HepG2 (cell line): ENCODE data around the gene GRB2. TPM values are rescaled to one million over a fixed set of nuclear protein-coding genes. Genes with fewer than 3 reads are reported as not detected.

Source experiments
- ATAC-seq: fragments of 200-7000 bp; cut with Tn5 transposase; 3 replicates; pipeline ENCODE4 v1.9.1; 2020; ENCODE audit warnings: mild to moderate bottlenecking, moderate library complexity
- BruUV-seq: library from RNA; stranded (reverse); fragments of 400-500 nt; replicated peaks from 2 replicates; lab custom pipeline; 2021; lab: Mats Ljungman, UMichigan
- CTCF ChIA-PET: fragments of 300-600 bp; formaldehyde crosslinking; extraction: SDS; loops from one replicate; lab custom pipeline; 2021; ENCODE audit warnings: low total read pairs, inconsistent platforms, low intra/inter-chr PET ratio; lab: Yijun Ruan, JAX
- POLR2A ChIA-PET: fragments of 350-600 bp; sonication (Branson Sonifier 250); formaldehyde crosslinking; loops from one replicate; lab custom pipeline; 2020; ENCODE audit warnings: antibody characterized with exemption, inconsistent platforms; lab: Yijun Ruan, JAX
- DNase-seq: peaks from one replicate; pipeline ENCODE4 v3.0.0-alpha.2; 2015; ENCODE audit warnings: low spot score
- FAIRE-seq: peaks from 3 replicates; lab custom pipeline; 2011; peaks lifted over from hg19 to GRCh38; lab: Jason Lieb, UNC
- H2AFZ ChIP-seq: one replicate; pipeline ENCODE4 v1.6.1; 2011; ENCODE audit warnings: low read length, inconsistent platforms
- H3K27ac ChIP-seq: fragments of 300-600 bp; 3 replicates; pipeline ENCODE4 v1.8.0; 2011; ENCODE audit warnings: mixed run types, mild to moderate bottlenecking, mixed read lengths, low read length, inconsistent platforms; ENCODE audit not compliant: insufficient read depth; ENCODE audit errors: extremely low read length
- H3K27me3 ChIP-seq, 2 experiments: fragments of 200-600 bp in 1 of 2; 2 replicates in 1 of 2; 3 replicates in 1 of 2; pipeline versions ENCODE4 v1.6.0 to v1.8.0; 2011; ENCODE audit warnings: low read length in 2 of 2, mild to moderate bottlenecking in 2 of 2, moderate library complexity in 2 of 2, inconsistent platforms in 1 of 2; ENCODE audit not compliant: insufficient read depth in 2 of 2, control insufficient read depth in 1 of 2
- H3K36me3 ChIP-seq, 2 experiments: fragments of 200-600 bp in 1 of 2; replicated peaks in 1 of 2; 2 replicates in 1 of 2; 3 replicates in 1 of 2; pipeline versions ENCODE4 v1.5.1 to v1.8.0; 2011; ENCODE audit warnings: low read length in 2 of 2, inconsistent platforms in 1 of 2; ENCODE audit not compliant: insufficient read depth in 2 of 2, control insufficient read depth in 1 of 2
- H3K4me1 ChIP-seq: 2 replicates; pipeline ENCODE4 v1.5.1; 2012; ENCODE audit warnings: low read length, inconsistent platforms; ENCODE audit not compliant: insufficient read depth
- H3K4me2 ChIP-seq: 2 replicates; pipeline ENCODE4 v1.6.0; 2011; ENCODE audit warnings: low read depth, low read length, inconsistent platforms
- H3K4me3 ChIP-seq, 3 experiments: fragments of 200-600 bp in 1 of 3; sonication (generic), shearing (Covaris generic) in 1 of 3; replicated peaks in 1 of 3; 2 replicates each; pipeline ENCODE4 v1.5.1; 2011 to 2016; ENCODE audit warnings: low read length in 3 of 3, inconsistent platforms in 2 of 3, low read depth in 2 of 3, mild to moderate bottlenecking in 2 of 3, control low read depth in 1 of 3, mixed read lengths in 1 of 3; ENCODE audit not compliant: insufficient read depth in 1 of 3
- H3K79me2 ChIP-seq: one replicate; pipeline ENCODE4 v1.6.1; 2011; ENCODE audit warnings: low read length, inconsistent platforms; ENCODE audit not compliant: insufficient read depth
- H3K9ac ChIP-seq: 2 replicates; pipeline ENCODE4 v1.6.0; 2011; ENCODE audit warnings: mild to moderate bottlenecking, low read depth, low read length, inconsistent platforms; ENCODE audit not compliant: insufficient read depth
- H3K9me3 ChIP-seq: 2 replicates; pipeline ENCODE4 v1.5.1; 2012; ENCODE audit warnings: mild to moderate bottlenecking, low read length
- H4K20me1 ChIP-seq: 2 replicates; pipeline ENCODE4 v1.6.0; 2011; ENCODE audit warnings: inconsistent platforms, mild to moderate bottlenecking, low read length, moderate library complexity; ENCODE audit not compliant: insufficient read depth
- ARID4A ChIP-seq: sonication (generic); formaldehyde crosslinking; IDR thresholded peaks from 2 replicates; pipeline ENCODE4 v1.5.0; 2020; ENCODE audit warnings: mild to moderate bottlenecking, missing genetic modification reagents, borderline replicate concordance
- CEBPG ChIP-seq: IDR thresholded peaks from 2 replicates; pipeline ENCODE4 v1.6.1; 2016
- EED ChIP-seq: sonication (generic); formaldehyde crosslinking; IDR thresholded peaks from 2 replicates; pipeline ENCODE4 v1.5.0; 2020; ENCODE audit warnings: mild to moderate bottlenecking, missing genetic modification reagents
- ETV5 ChIP-seq: IDR thresholded peaks from 2 replicates; pipeline ENCODE4 v1.6.1; 2018; ENCODE audit warnings: missing biosample characterization, missing genetic modification reagents, inconsistent platforms, borderline replicate concordance
- FOXA1 ChIP-seq, 2 experiments: fragments of 450-650 bp in 1 of 2; sonication (generic) in 1 of 2; formaldehyde crosslinking in 1 of 2; IDR thresholded peaks; 2 replicates each; pipeline versions ENCODE4 v1.4.0 to v1.6.1; 2016 to 2020; ENCODE audit warnings: missing genetic modification reagents in 1 of 2
- PITX1 ChIP-seq: sonication (generic); formaldehyde crosslinking; IDR thresholded peaks from 2 replicates; pipeline ENCODE4 v1.5.1; 2020; ENCODE audit warnings: mild to moderate bottlenecking, missing genetic modification reagents
- ZNF292 ChIP-seq: sonication (generic); formaldehyde crosslinking; IDR thresholded peaks from 2 replicates; pipeline ENCODE4 v1.8.1; 2022; ENCODE audit warnings: mild to moderate bottlenecking, low read depth, missing genetic modification reagents, borderline replicate concordance
- ZNF30 ChIP-seq: sonication (generic); formaldehyde crosslinking; IDR thresholded peaks from 2 replicates; pipeline ENCODE4 v1.5.0; 2020; ENCODE audit warnings: mild to moderate bottlenecking, missing genetic modification reagents
- WGBS: methylation state at CpG from one replicate; pipeline ENCODE4 v1.1.6; 2017; ENCODE audit warnings: low lambda C conversion rate; 5-methylcytosine and 5-hydroxymethylcytosine counted together
- in situ Hi-C: cut with HindIII; loops from 2 replicates; pipeline ENCODE4 v1.10.0; 2017; ENCODE audit warnings: low pct_unique_long_range_greater_than_20kb; ENCODE audit not compliant: extremely low pct_ligation_motif_present
- intact Hi-C: fragments of 100-400 bp; cut with micrococcal nuclease; formaldehyde crosslinking; loops from one replicate; pipeline ENCODE4 v1.10.0; 2022; ENCODE audit not compliant: unreplicated experiment
- polyA plus RNA-seq, 8 experiments: library from polyadenylated mRNA; depleted of rRNA in 3 of 8; stranded (reverse) in 7 of 8; unstranded in 1 of 8; fragments of >200 nt; fragmentation: Illumina TruSeq in 4 of 8; extraction: Trizol in 4 of 8; gene quantifications; 2 replicates each; pipeline versions ENCODE4 v1.2.1 to v1.2.3, GENCODE V29; 2011 to 2016; ENCODE audit warnings: low read depth in 4 of 8, missing spikeins in 1 of 8, mixed read lengths in 1 of 8; ENCODE audit not compliant: insufficient read depth in 1 of 8
- total RNA-seq, 5 experiments: library from RNA; depleted of rRNA; stranded (reverse); fragments of >200 nt; fragmentation: Illumina TruSeq; extraction: Trizol; gene quantifications; 2 replicates each; pipeline ENCODE4 v1.2.3, GENCODE V29; 2016; ENCODE audit warnings: low read depth in 1 of 5
- TF ChIP-seq, protein P1 (sequence below): sonication (generic); formaldehyde crosslinking; IDR thresholded peaks from one replicate; pipeline ENCODE4 v1.5.1; 2020; ENCODE audit warnings: mild to moderate bottlenecking, missing genetic modification reagents; ENCODE audit errors: not compliant biosample characterization

The GRB2 gene
- total and polyA plus RNA-seq, 2 of the 13 experiments (the other 11 are each of a cell fraction or from before 2014, with no cell fraction given), result 84.6 to 92.3 TPM

- no peaks in the 10 kb centered on the region for H3K36me3 ChIP-seq
- H3K4me3 ChIP-seq, result peak overlapping the region; percentile 57 to 96 (median 80)
- DNase-seq, result no peak
- H3K79me2 ChIP-seq, result peaks cover 41% of the 10 kb centered on the region
- H3K27ac ChIP-seq, result peak overlapping the region; percentile 26
- peak; percentile 20 for ATAC-seq
- no peaks in the 10 kb centered on the region for H3K9me3 ChIP-seq
- H3K4me1 ChIP-seq, result peaks cover 53% of the 10 kb centered on the region
- BruUV-seq, result no TSS peak
- H3K4me2 ChIP-seq, result peak overlapping the region; percentile 100
- FAIRE-seq, result no peak
- in situ Hi-C loops, result no loop called here
- H3K9ac ChIP-seq, result peak overlapping the region; percentile 48
- ChIA-PET POLR2A (interaction anchor here (0.7 to 3.3 kb wide), 25 partner anchors 12 to 381 kb away, joined by 3 to 51 read pairs (median 5); partner anchors contain the start of genes GGA3, MIF4GD, MRPS7 and SLC25A19), CTCF (no interaction called here)
- H2AFZ ChIP-seq, result peak overlapping the region; percentile 84
- intact Hi-C loops, result no loop called here
- peaks cover 18% of the 10 kb centered on the region for H4K20me1 ChIP-seq
- H3K27me3 ChIP-seq, result no peaks in the 10 kb centered on the region; a peak in 1 of 5 replicates
- under 1% methylated on average over 9 of the region's 9 CpGs for WGBS
- TF ChIP-seq EED (no peak), FOXA1 (IDR thresholded peaks at IDR 0.05) (no peak), FOXA1 (CRISPR knock-in tag; IDR thresholded peaks at IDR 0.05) (no peak), PITX1 (CRISPR knock-in tag) (0 out of 2 replicates have a peak, but pooled peaks have one; percentile 8), ARID4A (CRISPR knock-in tag) (no peak), ZNF30 (CRISPR knock-in tag) (no peak), ZNF292 (CRISPR knock-in tag) (0 out of 2 replicates have a peak, but pooled peaks have one; percentile 8), CEBPG (CRISPR knock-in tag) (no peak), ETV5 (no peak)
- TF ChIP-seq, protein P1, sequence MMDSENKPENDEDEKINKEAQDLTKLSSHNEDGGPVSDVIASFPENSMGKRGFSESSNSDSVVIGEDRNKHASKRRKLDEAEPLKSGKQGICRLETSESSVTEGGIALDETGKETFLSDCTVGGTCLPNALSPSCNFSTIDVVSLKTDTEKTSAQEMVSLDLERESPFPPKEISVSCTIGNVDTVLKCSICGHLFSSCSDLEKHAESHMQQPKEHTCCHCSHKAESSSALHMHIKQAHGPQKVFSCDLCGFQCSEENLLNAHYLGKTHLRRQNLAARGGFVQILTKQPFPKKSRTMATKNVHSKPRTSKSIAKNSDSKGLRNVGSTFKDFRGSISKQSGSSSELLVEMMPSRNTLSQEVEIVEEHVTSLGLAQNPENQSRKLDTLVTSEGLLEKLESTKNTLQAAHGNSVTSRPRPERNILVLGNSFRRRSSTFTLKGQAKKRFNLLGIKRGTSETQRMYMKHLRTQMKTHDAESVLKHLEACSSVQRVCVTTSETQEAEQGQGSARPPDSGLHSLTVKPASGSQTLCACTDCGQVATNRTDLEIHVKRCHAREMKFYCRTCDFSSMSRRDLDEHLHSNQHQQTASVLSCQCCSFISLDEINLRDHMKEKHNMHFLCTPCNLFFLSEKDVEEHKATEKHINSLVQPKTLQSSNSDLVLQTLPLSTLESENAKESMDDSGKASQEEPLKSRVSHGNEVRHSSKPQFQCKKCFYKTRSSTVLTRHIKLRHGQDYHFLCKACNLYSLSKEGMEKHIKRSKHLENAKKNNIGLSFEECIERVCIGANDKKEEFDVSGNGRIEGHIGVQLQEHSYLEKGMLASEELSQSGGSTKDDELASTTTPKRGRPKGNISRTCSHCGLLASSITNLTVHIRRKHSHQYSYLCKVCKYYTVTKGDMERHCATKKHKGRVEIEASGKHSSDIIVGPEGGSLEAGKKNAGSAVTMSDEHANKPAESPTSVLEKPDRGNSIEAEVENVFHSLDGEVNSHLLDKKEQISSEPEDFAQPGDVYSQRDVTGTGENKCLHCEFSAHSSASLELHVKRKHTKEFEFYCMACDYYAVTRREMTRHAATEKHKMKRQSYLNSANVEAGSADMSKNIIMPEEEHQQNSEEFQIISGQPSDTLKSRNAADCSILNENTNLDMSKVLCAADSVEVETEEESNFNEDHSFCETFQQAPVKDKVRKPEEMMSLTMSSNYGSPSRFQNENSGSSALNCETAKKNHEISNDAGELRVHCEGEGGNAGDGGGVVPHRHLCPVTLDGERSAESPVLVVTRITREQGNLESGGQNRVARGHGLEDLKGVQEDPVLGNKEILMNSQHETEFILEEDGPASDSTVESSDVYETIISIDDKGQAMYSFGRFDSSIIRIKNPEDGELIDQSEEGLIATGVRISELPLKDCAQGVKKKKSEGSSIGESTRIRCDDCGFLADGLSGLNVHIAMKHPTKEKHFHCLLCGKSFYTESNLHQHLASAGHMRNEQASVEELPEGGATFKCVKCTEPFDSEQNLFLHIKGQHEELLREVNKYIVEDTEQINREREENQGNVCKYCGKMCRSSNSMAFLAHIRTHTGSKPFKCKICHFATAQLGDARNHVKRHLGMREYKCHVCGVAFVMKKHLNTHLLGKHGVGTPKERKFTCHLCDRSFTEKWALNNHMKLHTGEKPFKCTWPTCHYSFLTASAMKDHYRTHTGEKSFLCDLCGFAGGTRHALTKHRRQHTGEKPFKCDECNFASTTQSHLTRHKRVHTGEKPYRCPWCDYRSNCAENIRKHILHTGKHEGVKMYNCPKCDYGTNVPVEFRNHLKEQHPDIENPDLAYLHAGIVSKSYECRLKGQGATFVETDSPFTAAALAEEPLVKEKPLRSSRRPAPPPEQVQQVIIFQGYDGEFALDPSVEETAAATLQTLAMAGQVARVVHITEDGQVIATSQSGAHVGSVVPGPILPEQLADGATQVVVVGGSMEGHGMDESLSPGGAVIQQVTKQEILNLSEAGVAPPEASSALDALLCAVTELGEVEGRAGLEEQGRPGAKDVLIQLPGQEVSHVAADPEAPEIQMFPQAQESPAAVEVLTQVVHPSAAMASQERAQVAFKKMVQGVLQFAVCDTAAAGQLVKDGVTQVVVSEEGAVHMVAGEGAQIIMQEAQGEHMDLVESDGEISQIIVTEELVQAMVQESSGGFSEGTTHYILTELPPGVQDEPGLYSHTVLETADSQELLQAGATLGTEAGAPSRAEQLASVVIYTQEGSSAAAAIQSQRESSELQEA (CRISPR knock-in tag), result no peak
Observed at GRCh38 chr17:75406222-75406615, 741 bp upstream of the GRB2 start.
